RWPE1 (cell line): ENCODE results near the gene SHCBP1L.

Source experiments
- CTCF ChIA-PET: fragments of 350-600 bp; sonication (Branson Sonifier 250); formaldehyde crosslinking; extraction: SDS; loops from one replicate; lab custom pipeline; 2021; lab: Yijun Ruan, JAX
- POLR2A ChIA-PET: fragments of 400-600 bp; formaldehyde crosslinking; extraction: SDS; loops from one replicate; lab custom pipeline; 2020; ENCODE audit warnings: antibody characterized with exemption; ENCODE audit not compliant: low non-redundant PET; lab: Yijun Ruan, JAX
- DNase-seq: peaks from one replicate; pipeline ENCODE4 v3.0.0; 2012; ENCODE audit warnings: low spot score
- H3K27ac ChIP-seq: fragments of 450-650 bp; 2 replicates; pipeline ENCODE4 v1.5.1; 2017
- CTCF ChIP-seq: fragments of 450-650 bp; conservative IDR thresholded peaks from 2 replicates; pipeline ENCODE4 v1.5.1; 2017; ENCODE audit warnings: low read depth, mild to moderate bottlenecking

SHCBP1L gene

GRCh38 chr1:182869241-182869666 lies 83.7 kb downstream of the SHCBP1L start:
- H3K27ac ChIP-seq = peak overlapping the region; percentile 79
- no peak for DNase-seq
- POLR2A ChIA-PET = no interaction called here
- no peak for TF ChIP-seq CTCF
- CTCF ChIA-PET = no interaction called here

- POLR2A ChIA-PET = no interaction called here
Measured at GRCh38 chr1:182867861-182868260, 85.1 kb downstream of the SHCBP1L start.

GRCh38 chr1:182863940-182864339 lies 89.0 kb downstream of the SHCBP1L start:
- no peak for TF ChIP-seq CTCF
- DNase-seq = no peak
- H3K27ac ChIP-seq = no peak overlapping the region
- POLR2A ChIA-PET = no interaction called here
- CTCF ChIA-PET = no interaction called here

More at GRCh38 chr1:182867861-182868260, 85.1 kb downstream of the SHCBP1L start:
- H3K27ac ChIP-seq = no peak overlapping the region
- CTCF ChIA-PET = interaction anchor here (0.6 kb wide), 1 partner anchor 673 kb away, joined by 3 read pairs; no protein-coding TSS in a partner anchor
- TF ChIP-seq CTCF = no peak
- DNase-seq = no peak

- no peak for DNase-seq
- ChIA-PET POLR2A (no interaction called here), CTCF (no interaction called here)
- H3K27ac ChIP-seq = no peak overlapping the region
- TF ChIP-seq CTCF = no peak
Measured at GRCh38 chr1:182862827-182863226, 90.1 kb downstream of the SHCBP1L start.

- H3K27ac ChIP-seq = no peak overlapping the region
- ChIA-PET POLR2A (no interaction called here), CTCF (no interaction called here)
- no peak for DNase-seq
- TF ChIP-seq CTCF = no peak
Measured at GRCh38 chr1:182861994-182862393, 91.0 kb downstream of the SHCBP1L start.

- DNase-seq = no peak
- no peak for TF ChIP-seq CTCF
- ChIA-PET CTCF (interaction anchor here (0.6 kb wide), 1 partner anchor 14 kb away, joined by 8 read pairs; no protein-coding TSS in a partner anchor), POLR2A (no interaction called here)
- H3K27ac ChIP-seq = no peak overlapping the region
Measured at GRCh38 chr1:182860658-182861057, 92.3 kb downstream of the SHCBP1L start.
